ENCODE results near the gene CCNL2.

The CCNL2 gene

DNA sequence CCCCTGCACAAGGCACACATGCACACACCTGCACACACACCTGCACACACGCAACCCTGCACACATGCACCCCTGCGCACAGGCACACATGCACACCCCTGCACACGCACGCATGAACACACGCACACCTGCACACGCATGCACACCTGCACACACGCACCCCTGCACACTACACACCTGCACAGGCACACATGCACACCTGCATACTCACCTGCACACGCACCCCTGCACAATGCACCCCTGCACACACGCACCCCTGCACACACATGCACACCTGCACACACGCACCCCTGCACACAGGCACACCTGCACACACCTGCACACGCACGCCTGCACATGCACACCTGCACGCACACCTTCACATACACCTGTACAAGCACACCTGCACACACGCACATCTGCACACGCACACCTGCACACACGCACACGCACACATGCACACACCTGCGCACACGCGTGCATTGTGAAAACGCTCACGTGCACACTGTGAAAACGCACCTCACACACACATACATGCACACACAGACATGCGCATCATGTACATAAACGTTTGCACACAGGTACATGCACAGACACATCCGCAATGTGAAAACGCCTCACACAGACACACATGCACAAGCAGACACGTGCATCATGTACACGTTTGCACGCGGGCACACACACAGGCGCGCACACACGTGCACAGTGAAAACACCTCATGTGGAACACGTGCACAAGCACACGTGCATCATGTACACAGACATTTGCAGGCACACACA, 58.2 kb downstream of the CCNL2 start:
- no peak for DNase-seq

GRCh38 chr1:1340185-1340584, 59.0 kb downstream of the CCNL2 start:
- DNase-seq = no peak

DNA sequence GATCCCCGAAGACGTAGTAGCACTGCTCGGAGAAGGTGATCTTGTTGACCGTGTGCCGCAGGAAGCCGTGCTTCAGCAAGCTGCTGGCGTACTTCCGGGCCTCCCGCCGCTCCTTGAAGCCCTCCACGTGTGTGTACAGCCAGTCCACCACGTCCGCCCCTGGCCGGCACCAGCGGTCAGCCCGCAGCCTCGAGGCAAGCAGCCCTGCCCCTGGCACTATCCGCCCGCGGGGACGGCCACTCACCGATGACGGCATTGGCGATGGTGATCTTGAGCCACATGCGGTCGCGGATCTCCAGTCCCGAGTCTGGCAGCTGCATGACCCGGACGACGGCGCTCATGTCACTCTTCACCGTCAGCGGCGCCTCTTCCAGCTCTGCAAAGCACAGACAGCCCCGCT, 60.9 kb downstream of the CCNL2 start:
- no peak for DNase-seq

- DNase-seq = no peak
Observed at GRCh38 chr1:1337793-1338147, 61.4 kb downstream of the CCNL2 start.

- no peak for DNase-seq
Observed at GRCh38 chr1:1336931-1337792, 62.0 kb downstream of the CCNL2 start.

DNA sequence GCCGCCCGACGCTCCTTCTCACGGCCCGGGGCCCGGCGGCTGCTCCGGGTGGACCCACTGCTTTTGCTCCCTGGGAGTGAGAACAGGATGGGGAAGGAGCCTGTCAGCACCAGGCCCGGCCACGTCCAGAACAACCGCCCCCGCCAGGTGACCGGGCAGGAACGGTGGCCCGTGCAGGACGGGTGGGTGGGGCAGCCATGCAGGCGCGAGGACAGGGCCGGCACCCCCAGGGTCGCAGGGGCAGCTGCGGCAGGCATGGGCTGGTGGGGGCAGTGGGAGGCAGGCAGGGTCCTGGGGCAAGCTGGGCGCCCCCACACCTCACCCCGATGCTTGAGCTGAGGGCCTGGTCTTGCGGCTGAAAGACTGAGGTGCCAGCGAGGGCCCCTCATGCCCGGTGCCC, 62.7 kb downstream of the CCNL2 start:
- no peak for DNase-seq

GRCh38 chr1:1335792-1336248, 63.3 kb downstream of the CCNL2 start:
- DNase-seq = no peak

Measured in T-helper 1 cell (primary cell).